ENCODE measurements around the gene RAB40A.
A peak's percentile ranks its signal among the peaks of the same experiment; 100 is the strongest.
"Not testable (repeated sequence)": the region's sequence is repeated elsewhere in the genome, so short reads cannot be mapped to it uniquely, and the experiment has no call there.

Gene RAB40A

GRCh38 chrX:103520386-103520785, 1.1 kb upstream of the RAB40A start:
- DNase-seq: no peak

GRCh38 chrX:103518571-103518970, 718 bp downstream of the RAB40A start:
- DNase-seq: no peak

GRCh38 chrX:103517246-103517645, 2.0 kb downstream of the RAB40A start:
- no peak for DNase-seq

GRCh38 chrX:103513476-103514108, 5.7 kb downstream of the RAB40A start:
- DNase-seq: no peak

GRCh38 chrX:103513067-103513466, 6.2 kb downstream of the RAB40A start:
- DNase-seq: no peak

GRCh38 chrX:103510031-103510430, 9.3 kb downstream of the RAB40A start:
- no peak for DNase-seq

GRCh38 chrX:103503853-103504207, 15.5 kb downstream of the RAB40A start:
- no peak for DNase-seq

GRCh38 chrX:103503163-103503852, 16.0 kb downstream of the RAB40A start:
- DNase-seq: no peak

- no peak for DNase-seq
Measured at GRCh38 chrX:103498786-103499185, 20.5 kb downstream of the RAB40A start.

- no peak for DNase-seq
Measured at GRCh38 chrX:103495786-103496185, 23.5 kb downstream of the RAB40A start.

GRCh38 chrX:103493578-103493977, 25.7 kb downstream of the RAB40A start:
- DNase-seq: not testable (repeated sequence)

GRCh38 chrX:103489733-103490132, 29.6 kb downstream of the RAB40A start:
- DNase-seq: peak; percentile 44

- DNase-seq: no peak
Measured at GRCh38 chrX:103488794-103489193, 30.5 kb downstream of the RAB40A start.

- no peak for DNase-seq
Measured at GRCh38 chrX:103488332-103488731, 31.0 kb downstream of the RAB40A start.

- peak; percentile 3 for DNase-seq
Measured at GRCh38 chrX:103483720-103484119, 35.6 kb downstream of the RAB40A start.

- no peak for DNase-seq
Measured at GRCh38 chrX:103480526-103480925, 38.8 kb downstream of the RAB40A start.

GRCh38 chrX:103477496-103477895, 41.8 kb downstream of the RAB40A start:
- DNase-seq: no peak

- no peak for DNase-seq
Measured at GRCh38 chrX:103475381-103475780, 43.9 kb downstream of the RAB40A start.

- DNase-seq: not testable (repeated sequence)
Measured at GRCh38 chrX:103469977-103470376, 49.3 kb downstream of the RAB40A start.

- no peak for DNase-seq
Measured at GRCh38 chrX:103467887-103468286, 51.4 kb downstream of the RAB40A start.

- DNase-seq: no peak
Measured at GRCh38 chrX:103467156-103467555, 52.1 kb downstream of the RAB40A start.

GRCh38 chrX:103464774-103465117, 54.5 kb downstream of the RAB40A start:
- DNase-seq: peak; percentile 77

GRCh38 chrX:103464072-103464773, 55.1 kb downstream of the RAB40A start:
- DNase-seq: peak; percentile 35

GRCh38 chrX:103461156-103461555, 58.1 kb downstream of the RAB40A start:
- no peak for DNase-seq

All from CD4-positive, alpha-beta T cell treated with Interleukin-10 for 1 hour (primary cell).